GM10266 (cell line): ENCODE measurements around the gene SMCO3.
A peak's percentile ranks its signal among the peaks of the same experiment; 100 is the strongest.

Experiments used
- DNase-seq: peaks from one replicate; pipeline ENCODE4 v3.0.0; 2012; ENCODE audit errors: extremely low spot score
- TF ChIP-seq, protein P1 (sequence below): IDR thresholded peaks from 2 replicates; pipeline ENCODE4 v1.5.1; 2012; ENCODE audit warnings: mild to moderate bottlenecking, low read depth; ENCODE audit not compliant: control insufficient read depth, insufficient read depth; ENCODE audit errors: missing control alignments

The SMCO3 gene

GRCh38 chr12:14849661-14850060 lies 35.7 kb upstream of the SMCO3 start:
- TF ChIP-seq, protein P1, sequence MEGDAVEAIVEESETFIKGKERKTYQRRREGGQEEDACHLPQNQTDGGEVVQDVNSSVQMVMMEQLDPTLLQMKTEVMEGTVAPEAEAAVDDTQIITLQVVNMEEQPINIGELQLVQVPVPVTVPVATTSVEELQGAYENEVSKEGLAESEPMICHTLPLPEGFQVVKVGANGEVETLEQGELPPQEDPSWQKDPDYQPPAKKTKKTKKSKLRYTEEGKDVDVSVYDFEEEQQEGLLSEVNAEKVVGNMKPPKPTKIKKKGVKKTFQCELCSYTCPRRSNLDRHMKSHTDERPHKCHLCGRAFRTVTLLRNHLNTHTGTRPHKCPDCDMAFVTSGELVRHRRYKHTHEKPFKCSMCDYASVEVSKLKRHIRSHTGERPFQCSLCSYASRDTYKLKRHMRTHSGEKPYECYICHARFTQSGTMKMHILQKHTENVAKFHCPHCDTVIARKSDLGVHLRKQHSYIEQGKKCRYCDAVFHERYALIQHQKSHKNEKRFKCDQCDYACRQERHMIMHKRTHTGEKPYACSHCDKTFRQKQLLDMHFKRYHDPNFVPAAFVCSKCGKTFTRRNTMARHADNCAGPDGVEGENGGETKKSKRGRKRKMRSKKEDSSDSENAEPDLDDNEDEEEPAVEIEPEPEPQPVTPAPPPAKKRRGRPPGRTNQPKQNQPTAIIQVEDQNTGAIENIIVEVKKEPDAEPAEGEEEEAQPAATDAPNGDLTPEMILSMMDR: no peak
- no peak for DNase-seq

DNA sequence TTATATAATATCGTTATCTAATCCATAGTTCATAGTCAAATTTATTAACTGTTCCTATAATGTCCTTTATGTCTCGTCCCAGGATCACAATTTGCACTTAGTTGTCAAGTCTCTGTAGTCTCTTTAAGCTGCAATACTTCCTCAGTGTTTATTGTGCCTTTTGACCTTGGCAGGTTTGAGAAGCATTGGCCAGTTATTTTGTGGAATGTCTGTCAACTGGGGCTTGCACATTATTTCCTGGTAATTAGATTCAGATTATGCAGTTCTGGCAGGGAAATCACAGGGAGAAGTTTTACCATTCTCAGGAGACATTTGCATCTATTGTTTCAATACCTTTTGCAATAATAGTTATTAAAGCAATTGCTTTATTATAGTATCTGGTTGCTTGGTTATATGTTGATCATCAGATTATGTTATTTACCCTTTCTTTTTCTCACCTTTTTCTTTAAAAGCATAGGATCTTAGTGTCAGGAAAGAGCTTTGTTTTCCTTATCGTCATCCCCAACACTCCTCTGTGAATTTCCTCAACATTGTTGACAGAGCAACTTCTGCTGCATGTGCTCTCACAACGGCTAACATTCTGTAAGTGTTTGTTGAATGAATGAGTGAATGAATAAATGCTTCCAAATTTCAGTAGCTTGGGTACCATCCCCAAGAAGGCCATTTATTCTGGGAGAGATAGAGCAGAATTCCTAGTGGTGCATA lies 33.0 kb upstream of the SMCO3 start:
- DNase-seq: no peak
- TF ChIP-seq, protein P1: no peak

DNA sequence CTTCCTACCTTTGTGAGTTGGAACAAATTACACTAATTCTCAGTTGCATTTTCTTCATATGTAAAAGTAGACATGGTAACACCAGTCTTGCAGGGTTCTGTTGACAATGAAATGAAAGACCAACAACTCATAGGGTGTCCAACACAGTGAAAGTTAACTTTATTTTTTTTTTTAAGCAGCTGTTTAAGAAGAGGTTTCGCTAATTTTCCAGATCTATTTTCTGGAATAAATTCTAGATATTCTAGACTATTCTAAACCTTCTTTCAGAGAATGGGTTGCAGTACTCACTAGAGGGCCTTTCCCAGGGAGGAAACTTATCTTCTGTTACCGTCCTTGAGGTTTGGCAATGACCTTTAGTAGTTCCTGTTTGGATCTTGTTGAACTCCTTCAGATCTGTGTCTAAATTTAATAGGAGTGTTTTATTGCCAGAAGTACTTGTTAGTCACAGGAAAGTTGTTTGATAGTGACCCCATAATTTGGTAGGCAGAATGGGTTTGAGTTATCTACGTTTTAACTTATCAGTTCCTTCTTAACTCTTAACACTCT lies 32.1 kb upstream of the SMCO3 start:
- TF ChIP-seq, protein P1: no peak
- no peak for DNase-seq

GRCh38 chr12:14845350-14845750 lies 31.4 kb upstream of the SMCO3 start:
- peak; percentile 32 for DNase-seq
- TF ChIP-seq, protein P1: peak; percentile 73

DNA sequence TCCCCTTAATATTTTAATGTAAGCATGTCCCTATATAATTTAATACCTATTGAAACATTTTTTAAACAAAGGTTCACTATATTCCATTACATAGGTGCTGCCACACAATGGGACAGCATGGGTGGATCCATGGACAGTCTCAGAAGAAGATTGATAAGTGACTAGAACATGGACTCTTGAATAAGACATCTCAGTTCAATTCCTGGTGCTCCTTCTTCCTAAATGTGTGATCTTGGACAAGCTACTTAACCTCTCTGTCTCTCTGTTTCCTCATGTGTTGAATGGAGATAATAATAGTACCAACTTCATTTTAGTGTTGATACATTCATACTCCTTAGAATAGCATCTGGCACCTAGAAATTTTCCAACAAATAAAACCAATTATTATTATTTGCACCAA lies 30.4 kb upstream of the SMCO3 start:
- no peak for DNase-seq
- TF ChIP-seq, protein P1: no peak

- TF ChIP-seq, protein P1: no peak
- no peak for DNase-seq
These were observed 29.5 kb upstream of the SMCO3 start, which contains the start of gene ART4 for GRCh38 chr12:14843425-14843887. Gene ART4 (minus strand): TSS chr12:14843526. CDS start chr12:14843113, 413 bp downstream.

DNA sequence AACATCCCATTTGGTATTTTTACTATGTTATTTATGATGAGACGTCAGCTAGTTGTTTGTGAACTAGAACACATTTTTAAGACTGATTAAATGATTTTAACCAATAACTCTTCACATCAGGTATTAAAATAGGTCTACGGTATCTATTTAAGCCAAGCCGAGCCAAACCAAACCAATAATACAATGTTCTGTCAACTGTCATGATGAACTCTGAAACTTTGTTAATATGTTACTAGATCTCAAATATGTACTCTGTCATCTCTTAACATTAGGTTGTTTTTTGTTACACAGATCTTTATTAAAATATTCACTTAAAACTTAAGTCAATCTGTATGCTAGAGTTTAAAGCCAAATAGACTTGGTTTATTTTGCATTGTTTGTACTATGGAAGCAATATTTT lies 28.3 kb upstream of the SMCO3 start:
- TF ChIP-seq, protein P1: no peak
- no peak for DNase-seq
